NCI-H1048 (cell line): ENCODE results near the gene TENT4B.
"Not testable (repeated sequence)": the region's sequence is repeated elsewhere in the genome, so short reads cannot be mapped to it uniquely, and the experiment has no call there.

ENCODE experiments used
- DNase-seq: peaks from one replicate; lab custom pipeline; 2025; lab: John Stamatoyannopoulos, UW

The TENT4B gene

DNA sequence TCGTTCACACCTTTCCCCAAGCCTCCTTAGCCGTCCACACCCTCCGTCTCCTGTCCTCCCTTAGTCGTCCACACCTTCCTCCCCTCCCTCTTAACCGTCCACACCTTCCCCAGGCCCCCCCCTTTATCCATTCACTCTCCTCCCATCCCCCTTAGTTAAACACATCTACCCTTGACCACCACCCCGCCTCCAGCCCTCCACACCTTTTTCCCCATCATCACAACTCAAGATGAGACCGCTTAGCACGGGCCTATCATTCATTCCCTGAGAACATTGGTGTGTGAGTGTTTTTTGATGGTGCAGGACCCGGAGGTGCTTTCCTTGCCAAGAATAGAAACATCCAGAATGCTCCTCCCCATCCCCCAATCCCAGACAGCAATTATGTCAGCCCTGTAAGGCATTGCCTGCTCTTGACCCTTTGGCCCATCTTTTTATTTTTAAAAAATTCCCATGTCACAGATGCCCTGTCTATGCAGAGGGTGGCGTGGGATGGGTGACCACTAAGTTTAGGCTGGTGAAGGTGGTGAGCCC, 1.4 kb downstream of the TENT4B start:
- DNase-seq: no peak

DNA sequence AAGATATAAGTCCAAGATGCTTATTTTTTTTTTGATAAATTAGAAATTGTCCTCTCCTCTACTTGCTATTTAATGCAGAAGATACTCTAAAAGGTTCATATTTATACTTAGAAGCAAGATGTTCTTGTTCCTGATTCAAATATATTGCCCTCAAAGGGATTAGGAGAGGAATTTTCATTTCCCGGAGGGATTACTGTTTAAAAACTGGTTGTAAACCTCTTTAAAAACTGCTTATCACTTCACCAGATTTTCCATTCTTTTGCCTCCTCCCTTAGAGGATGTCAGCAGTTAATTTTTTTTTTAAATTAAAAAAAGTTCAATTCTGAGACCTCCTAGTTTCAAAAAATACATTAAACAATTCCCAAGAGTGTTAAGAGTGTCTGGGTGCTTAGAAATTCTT, 2.8 kb downstream of the TENT4B start:
- no peak for DNase-seq

GRCh38 chr16:50156590-50156989, 3.5 kb downstream of the TENT4B start:
- no peak for DNase-seq

- no peak for DNase-seq
These were observed 7.5 kb downstream of the TENT4B start for GRCh38 chr16:50160495-50161164.

GRCh38 chr16:50161950-50162349, 8.8 kb downstream of the TENT4B start:
- DNase-seq: no peak

DNA sequence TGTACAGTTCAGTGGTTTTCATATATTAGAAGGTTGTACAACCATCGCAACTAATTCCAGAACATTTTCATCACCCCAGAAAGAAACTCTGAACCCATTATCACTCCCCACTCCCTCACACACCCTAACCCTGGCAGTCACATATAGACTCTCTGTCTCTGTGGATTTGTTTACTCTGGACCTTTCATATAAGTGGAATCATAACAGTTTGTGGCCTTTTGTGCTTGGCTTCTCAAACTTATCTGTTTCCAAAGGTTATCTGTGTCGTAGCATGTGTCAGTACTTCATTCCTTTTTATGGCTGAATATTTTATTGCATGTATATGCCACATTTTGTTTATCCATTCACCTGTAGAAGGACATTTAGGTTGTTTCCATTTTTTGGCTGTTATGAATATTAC, 12.4 kb downstream of the TENT4B start:
- no peak for DNase-seq

DNA sequence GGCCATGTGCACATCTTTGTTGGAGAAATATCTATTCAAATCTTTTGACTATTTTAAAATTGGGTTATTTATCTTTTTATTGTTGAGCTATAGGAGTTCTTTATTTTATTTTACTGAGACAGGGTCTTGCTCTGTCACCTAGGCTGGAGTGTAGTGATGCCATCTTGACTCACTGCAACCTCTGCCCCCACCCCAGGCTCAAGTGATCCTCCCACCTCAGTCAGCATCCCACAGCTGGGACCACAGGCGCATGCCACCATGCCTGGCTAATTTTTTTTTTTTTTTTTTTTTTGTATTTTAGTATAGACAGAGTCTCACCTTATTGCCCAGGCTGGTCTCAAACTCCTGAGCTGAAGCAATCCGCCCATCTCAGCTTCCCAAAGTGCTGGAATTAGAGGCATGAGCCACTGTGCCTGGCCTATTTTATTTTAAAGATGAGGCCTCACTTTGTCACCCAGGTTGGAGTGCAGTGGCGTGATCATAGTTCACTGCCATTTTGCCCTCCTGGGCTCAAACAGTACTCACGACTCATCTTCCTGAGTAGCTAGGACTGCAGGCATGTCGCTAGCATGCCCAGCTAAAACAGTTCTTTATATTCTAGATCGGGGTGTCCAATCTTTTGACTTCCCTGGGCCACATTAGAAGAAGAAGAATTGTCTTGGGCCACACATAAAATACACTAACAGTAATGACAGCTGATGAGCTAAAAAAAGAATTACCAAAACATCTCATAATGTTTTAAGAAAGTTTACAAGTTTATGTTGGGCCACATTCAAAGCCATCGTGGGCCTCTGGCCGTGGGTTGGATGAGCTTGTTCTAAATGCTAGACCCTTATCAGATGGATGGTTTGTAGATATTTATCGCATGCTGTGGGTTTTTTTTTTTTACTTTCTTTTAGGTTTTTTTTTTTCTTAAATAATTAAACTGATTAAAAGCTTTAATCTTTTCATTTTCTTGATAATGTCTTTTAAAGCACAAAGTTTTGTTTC, 13.7 kb downstream of the TENT4B start:
- DNase-seq: no peak

- no peak for DNase-seq
These were observed 14.4 kb downstream of the TENT4B start for GRCh38 chr16:50167556-50167955.

DNA sequence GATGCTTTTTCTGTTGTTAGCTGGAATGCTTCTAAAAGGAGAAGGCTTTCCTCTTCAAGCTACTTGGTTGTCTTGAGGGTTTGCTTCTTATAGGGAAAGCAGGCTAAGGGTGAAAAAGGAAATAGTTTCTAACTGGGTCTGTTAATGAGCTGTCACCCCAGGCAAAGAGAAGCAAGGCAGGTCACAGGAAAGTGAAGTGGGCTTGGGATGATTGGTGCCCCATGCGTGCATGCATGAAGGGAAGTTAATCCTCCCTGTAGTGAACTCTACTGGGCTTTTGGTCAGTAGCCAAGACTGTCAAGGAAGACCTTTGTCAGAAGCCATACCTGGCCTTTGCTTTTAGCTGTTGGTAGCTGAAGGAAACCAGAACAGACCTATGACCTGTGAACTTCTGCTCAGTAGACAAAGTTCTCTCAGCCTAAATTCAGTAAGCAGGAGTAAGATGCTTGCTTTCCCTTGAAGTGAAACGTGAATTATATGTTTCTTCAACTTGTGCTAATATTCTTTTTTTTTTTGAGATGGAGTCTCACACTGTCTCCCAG, 16.5 kb downstream of the TENT4B start:
- no peak for DNase-seq

GRCh38 chr16:50171773-50172172, 18.7 kb downstream of the TENT4B start:
- not testable (repeated sequence) for DNase-seq

- no peak for DNase-seq
These were observed 19.3 kb downstream of the TENT4B start for GRCh38 chr16:50172195-50172922.

DNA sequence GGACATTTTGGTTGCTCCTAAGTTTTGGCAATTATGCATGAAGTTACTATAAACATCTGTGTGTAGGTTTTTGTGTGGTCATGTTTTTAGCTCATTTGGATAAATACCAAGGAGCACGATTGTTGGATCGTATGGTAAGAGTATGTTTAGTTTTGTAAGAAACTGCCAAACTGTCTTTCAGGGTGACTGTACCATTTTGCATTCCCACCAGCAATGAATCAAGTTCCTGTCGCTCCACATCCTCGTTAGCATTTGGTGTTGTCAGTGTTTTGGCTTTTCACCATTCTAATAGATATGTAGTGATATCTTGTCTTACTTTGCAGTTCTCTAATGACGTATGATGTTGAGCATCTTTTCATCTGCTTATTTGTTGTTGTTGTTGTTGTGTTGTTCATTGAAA, 20.2 kb downstream of the TENT4B start:
- DNase-seq: no peak

DNA sequence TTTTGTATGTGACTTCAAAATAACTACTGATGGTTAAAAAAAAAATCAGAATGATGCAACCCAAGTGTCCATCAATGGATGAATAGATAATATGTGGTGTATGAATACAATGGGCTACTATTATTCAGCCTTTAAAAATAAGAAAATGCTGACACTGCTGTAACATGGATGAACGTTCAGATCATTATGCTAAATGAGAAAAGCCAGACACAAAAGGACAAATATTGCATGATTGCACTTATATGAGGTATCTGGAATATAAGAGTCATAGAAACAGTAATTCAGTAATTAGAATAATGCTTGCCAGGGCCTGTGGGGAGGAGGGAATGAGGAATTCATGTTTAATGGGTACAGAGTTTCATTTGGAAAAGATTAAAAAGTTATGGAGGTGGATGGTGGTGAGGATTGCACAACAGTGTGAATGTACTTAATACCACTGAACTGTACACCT, 25.4 kb downstream of the TENT4B start:
- no peak for DNase-seq

DNA sequence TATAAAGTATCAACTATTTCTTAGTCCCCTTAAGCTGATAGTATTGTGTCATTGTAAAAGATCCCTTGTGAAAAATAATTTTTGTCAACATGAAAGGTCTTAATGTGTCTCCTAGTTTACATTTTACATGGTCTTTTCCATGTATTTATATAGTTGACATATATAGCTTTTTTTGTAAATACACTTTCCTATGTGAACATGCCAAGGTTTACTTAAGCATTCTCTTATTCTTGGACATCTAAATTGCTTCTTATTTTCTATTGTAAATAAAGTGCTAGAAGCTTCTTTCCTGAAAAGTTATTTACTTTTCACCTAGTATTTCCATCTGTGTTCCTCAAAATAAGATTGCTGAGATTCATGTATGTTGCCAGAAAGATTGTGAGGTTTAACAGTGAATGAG, 29.3 kb downstream of the TENT4B start:
- DNase-seq: no peak

GRCh38 chr16:50183316-50183715, 30.2 kb downstream of the TENT4B start:
- DNase-seq: no peak

DNA sequence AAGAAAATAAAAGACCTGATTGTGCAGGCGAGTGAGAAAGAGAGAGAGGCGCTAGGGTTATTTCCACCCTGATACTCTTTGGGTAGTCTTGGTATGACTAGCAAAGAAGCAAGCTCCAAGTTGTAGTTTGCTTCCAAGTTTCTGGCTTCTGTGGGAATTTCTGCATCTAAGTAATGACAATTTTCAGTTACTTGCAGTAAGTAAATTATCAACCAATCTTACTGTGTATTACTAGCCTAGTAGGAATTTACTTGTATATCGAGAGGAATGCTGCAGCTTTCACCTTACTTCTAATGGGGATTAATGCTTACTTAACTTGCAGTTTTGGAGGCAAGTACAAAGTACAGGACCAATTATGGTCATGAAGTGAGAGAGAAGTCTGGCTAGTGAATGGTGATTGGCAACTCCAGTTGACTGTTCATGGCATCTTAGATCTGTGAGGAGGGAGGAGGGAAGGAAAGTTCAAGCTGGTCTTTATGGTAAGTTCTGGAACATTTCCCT, 31.9 kb downstream of the TENT4B start:
- no peak for DNase-seq

DNA sequence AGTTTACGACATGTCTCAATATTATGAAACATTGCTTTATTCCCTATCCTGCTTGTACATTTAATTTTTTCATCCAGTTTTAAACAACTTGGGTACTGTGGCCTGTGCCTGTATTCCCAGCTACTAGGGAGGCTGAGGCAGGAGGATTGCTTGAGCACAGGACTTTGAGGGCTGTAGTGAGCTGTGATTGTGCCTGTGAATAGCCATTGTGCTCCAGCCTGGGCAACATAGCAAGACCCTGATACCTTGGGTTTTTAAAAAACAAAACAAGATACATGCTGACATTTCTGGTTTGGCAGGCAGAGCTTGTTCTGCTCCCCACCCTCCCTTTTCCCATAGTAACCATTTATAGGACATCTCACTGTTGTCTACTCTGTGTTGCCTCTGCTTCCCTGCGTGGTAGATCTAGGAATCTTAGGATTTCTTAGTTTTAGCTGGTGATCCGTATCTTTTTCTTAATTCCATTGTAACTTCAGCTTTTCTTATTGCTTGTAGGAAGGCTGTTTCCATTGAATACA, 35.6 kb downstream of the TENT4B start:
- no peak for DNase-seq

DNA sequence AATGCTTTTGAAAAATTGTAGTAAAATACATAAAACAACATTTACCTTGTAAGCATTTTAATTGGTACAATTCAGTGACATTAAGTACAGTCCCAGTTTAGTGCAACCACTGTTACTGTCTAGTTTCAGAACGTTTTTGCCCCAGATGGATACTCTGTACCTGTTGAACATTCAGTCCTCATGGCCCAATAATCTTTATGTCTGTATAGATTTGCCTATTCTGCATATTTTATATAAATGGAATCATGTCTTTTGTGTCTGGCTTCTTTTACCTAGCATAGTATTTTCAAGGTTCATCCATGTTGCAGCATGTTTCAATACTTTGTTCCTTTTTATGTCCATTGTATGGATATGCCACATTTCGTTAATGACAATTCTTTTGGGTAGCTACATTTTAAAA, 37.2 kb downstream of the TENT4B start:
- DNase-seq: no peak

DNA sequence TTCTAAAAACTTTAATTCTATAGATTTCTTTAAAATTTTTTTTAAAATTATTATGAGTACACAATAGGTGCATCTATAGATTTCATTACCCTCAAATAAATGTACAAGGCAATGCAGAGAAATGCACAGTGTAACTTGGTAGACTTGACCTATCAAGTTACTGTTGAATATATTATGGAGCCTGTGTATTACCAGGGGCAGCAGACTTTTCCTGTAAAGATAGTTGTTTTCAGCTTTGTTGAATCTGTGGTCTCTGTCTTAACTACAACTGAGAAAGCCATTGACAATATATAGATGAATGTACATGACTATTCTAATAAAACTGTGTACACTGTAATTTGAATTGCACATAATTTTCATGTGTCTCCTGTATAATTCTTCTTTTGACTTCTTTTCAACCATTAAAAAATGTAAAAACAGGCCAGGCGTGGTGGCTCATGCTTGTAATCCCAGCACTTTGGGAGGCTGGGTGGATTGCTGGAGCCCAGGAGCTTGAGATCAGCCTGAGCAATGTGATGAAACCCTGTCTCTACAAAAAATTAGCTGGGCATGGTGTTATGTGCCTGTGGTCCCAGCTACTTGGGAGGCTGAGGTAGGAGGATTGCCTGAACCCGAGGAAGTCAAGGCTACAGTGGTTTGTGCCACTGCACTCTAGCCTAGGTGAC, 39.4 kb downstream of the TENT4B start:
- DNase-seq: no peak

DNA sequence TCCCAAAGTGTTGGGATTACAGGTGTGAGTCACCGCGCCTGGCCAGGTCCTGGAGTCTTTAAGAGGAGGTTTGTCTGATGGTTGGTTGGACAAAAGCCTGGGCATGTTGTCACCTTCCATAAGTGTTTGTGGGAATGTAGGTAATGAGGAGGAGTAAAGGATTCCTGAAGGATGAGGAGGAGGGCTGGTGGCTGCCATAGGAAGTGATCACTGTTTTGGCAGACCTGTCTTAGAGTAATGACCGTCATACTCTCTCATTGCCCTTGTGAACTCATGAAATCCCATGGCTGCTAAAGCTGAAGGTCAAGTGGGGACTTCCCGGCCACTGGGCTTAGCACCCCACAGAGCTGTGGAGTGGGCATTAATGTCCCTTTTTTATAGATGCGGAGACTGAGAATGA, 40.5 kb downstream of the TENT4B start:
- DNase-seq: no peak

- no peak for DNase-seq
These were observed 42.2 kb downstream of the TENT4B start for GRCh38 chr16:50195276-50195675.
